DOHH2 (cell line): ENCODE data around the gene OS9.

Experiments used
- EZH2phosphoT487 ChIP-seq: fragments of 200-600 bp; sonication (generic); IDR thresholded peaks from 2 replicates; pipeline ENCODE4 v1.6.1; 2017; ENCODE audit warnings: borderline replicate concordance, mild to moderate bottlenecking, antibody characterized with exemption, low read length, moderate library complexity, mixed read lengths
- TF ChIP-seq, protein P1 (sequence below): fragments of 200-600 bp; sonication (generic); IDR thresholded peaks from one replicate; pipeline ENCODE4 v1.5.1; 2014; ENCODE audit warnings: antibody characterized with exemption, mild to moderate bottlenecking, low read depth, low read length; ENCODE audit not compliant: poor library complexity, severe bottlenecking

DNA sequence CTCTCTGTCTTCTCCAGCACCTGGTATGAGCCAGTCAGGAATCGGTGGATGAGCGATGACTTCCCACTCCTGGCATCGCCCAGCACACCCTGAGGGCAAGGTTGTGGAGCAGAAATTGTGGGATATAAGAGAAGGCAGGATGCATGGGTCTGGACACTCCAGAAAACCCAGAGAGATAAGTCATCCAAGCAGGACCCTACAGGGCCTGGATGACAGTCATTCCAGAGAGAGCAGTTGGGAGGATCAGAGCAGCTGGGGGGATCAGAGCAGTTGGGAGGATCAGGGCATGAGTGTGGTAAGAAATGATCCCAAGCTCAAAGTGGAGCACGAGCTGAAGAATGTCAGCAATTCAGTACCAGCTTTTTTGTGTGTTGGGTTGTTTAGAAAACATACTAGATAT lies 40.7 kb downstream of the OS9 start:
- TF ChIP-seq, protein P1, sequence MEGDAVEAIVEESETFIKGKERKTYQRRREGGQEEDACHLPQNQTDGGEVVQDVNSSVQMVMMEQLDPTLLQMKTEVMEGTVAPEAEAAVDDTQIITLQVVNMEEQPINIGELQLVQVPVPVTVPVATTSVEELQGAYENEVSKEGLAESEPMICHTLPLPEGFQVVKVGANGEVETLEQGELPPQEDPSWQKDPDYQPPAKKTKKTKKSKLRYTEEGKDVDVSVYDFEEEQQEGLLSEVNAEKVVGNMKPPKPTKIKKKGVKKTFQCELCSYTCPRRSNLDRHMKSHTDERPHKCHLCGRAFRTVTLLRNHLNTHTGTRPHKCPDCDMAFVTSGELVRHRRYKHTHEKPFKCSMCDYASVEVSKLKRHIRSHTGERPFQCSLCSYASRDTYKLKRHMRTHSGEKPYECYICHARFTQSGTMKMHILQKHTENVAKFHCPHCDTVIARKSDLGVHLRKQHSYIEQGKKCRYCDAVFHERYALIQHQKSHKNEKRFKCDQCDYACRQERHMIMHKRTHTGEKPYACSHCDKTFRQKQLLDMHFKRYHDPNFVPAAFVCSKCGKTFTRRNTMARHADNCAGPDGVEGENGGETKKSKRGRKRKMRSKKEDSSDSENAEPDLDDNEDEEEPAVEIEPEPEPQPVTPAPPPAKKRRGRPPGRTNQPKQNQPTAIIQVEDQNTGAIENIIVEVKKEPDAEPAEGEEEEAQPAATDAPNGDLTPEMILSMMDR, result no peak
- no peak for TF ChIP-seq EZH2phosphoT487
